CD4-positive, alpha-beta T cell (primary cell): ENCODE data around the gene PRDM16. TPM values are rescaled to one million over a fixed set of nuclear protein-coding genes. Genes with fewer than 3 reads are reported as not detected.

ENCODE experiments used
- ATAC-seq: fragments of 200-7000 bp; cut with Tn5 transposase; one replicate; pipeline ENCODE4 v1.10.0; 2022; ENCODE audit warnings: mild to moderate bottlenecking; ENCODE audit not compliant: poor library complexity
- CTCF ChIA-PET: fragments of 350-600 bp; sonication (Branson Sonifier 250); formaldehyde crosslinking; loops from one replicate; lab custom pipeline; 2021; ENCODE audit warnings: antibody characterized with exemption, inconsistent platforms; lab: Charles Lee
- POLR2A ChIA-PET: fragments of 350-600 bp; sonication (Branson Sonifier 250); formaldehyde crosslinking; loops from one replicate; lab custom pipeline; 2021; ENCODE audit warnings: antibody characterized with exemption, inconsistent platforms; lab: Charles Lee
- DNase-seq, 14 experiments: peaks; one replicate each; pipeline ENCODE4 v3.0.0-alpha.2; 2013 to 2020; ENCODE audit warnings: mixed read lengths in 2 of 14
- H3K27ac ChIP-seq, 2 donors: one replicate each; pipeline versions ENCODE4 v1.5.1 to v1.7.0; 2013; ENCODE audit warnings: low read length in 2 of 2, low read depth in 1 of 2, mild to moderate bottlenecking in 1 of 2
- H3K27me3 ChIP-seq, 2 experiments: 1 replicate in 1 of 2; 2 replicates in 1 of 2; pipeline versions ENCODE4 v1.6.1 to v1.7.0; 2013; ENCODE audit warnings: low read length in 2 of 2, control low read depth in 1 of 2, mild to moderate bottlenecking in 1 of 2, moderate library complexity in 1 of 2; ENCODE audit not compliant: insufficient read depth in 2 of 2, control insufficient read depth in 1 of 2
- H3K36me3 ChIP-seq: one replicate; pipeline ENCODE4 v1.6.1; 2013; ENCODE audit warnings: low read length, control low read depth; ENCODE audit not compliant: insufficient read depth
- H3K4me1 ChIP-seq: one replicate; pipeline ENCODE4 v1.6.1; 2013; ENCODE audit warnings: low read length, control low read depth; ENCODE audit not compliant: insufficient read depth
- H3K4me3 ChIP-seq: one replicate; pipeline ENCODE4 v1.5.1; 2013; ENCODE audit warnings: mild to moderate bottlenecking, low read length, moderate library complexity
- H3K9me3 ChIP-seq, 2 experiments: 1 replicate in 1 of 2; 2 replicates in 1 of 2; pipeline versions ENCODE4 v1.6.1 to v1.7.0; 2013; ENCODE audit warnings: low read length in 2 of 2, mild to moderate bottlenecking in 2 of 2, control low read depth in 1 of 2, moderate library complexity in 1 of 2; ENCODE audit not compliant: control insufficient read depth in 1 of 2, insufficient read depth in 1 of 2
- H3K27ac Mint-ChIP-seq: one replicate; pipeline ENCODE4 v1.8.0; 2020; ENCODE audit warnings: mixed read lengths
- H3K27me3 Mint-ChIP-seq: one replicate; pipeline ENCODE4 v1.8.0; 2021; ENCODE audit warnings: mixed read lengths
- H3K36me3 Mint-ChIP-seq: one replicate; pipeline ENCODE4 v1.8.0; 2021; ENCODE audit warnings: low read depth, mixed read lengths
- H3K4me1 Mint-ChIP-seq: one replicate; pipeline ENCODE4 v1.8.0; 2021; ENCODE audit warnings: low read depth, mixed read lengths
- H3K4me3 Mint-ChIP-seq: one replicate; pipeline ENCODE4 v1.8.0; 2020; ENCODE audit warnings: mild to moderate bottlenecking, mixed read lengths
- H3K9me3 Mint-ChIP-seq: one replicate; pipeline ENCODE4 v1.8.0; 2020; ENCODE audit warnings: mixed read lengths
- CTCF ChIP-seq: fragments of 200-600 bp; IDR thresholded peaks from one replicate; pipeline ENCODE4 v1.8.0; 2022; ENCODE audit warnings: antibody characterized with exemption, mild to moderate bottlenecking
- intact Hi-C, 2 experiments: fragments of 100-400 bp; cut with DNase I in 1 of 2; cut with micrococcal nuclease in 1 of 2; formaldehyde crosslinking; loops; one replicate each; pipeline versions ENCODE4 v1.15.1 to v1.9.0; 2023 to 2025; cut with DNase I, micrococcal nuclease
- total RNA-seq, 174 experiments: library from RNA in 2 of 174; stranded (reverse) in 2 of 174; gene quantifications; one replicate each; pipeline ENCODE4 v1.2.3 and lab custom pipeline; 2021 to 2026

Gene PRDM16
- total RNA-seq, 2 experiments from 2014 or later = not detected

DNA sequence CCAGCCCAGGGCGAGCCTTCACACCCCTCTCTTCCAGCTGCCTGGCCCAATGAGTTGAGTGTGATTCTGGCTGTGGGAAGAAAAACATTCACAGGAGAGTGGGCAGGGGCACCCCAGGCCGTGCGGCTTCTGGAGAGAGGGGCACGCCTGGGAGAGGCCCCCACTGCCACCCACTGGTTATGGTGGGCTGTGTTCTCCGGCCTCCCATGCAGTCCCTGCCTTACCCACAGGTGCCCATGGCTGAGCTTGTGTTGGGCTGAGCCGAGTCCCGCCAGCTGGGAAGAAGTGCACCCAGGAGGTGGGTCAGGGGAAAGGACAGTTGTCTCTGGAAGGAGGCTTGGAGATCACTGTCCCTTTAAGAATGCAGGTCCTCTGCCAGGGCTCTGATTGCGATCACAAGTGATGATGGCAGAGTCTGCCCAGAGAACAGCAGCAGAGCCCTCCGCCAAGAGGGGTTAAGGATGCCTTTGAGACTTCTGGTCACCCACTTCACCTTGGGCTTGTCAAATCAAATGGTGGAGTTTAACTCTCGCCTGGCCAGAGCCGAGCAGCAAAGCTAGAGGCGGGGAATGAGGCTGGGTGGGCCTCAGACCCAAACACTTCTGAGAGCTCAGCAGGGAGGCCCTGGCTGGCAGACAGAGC, 260.8 kb downstream of the PRDM16 start:
- Mint-ChIP-seq H3K27ac (no peak overlapping the region), H3K4me1 (no peaks in the 10 kb centered on the region), H3K27me3 (peaks cover 12% of the 10 kb centered on the region), H3K9me3 (no peaks in the 10 kb centered on the region), H3K4me3 (no peak overlapping the region), H3K36me3 (no peaks in the 10 kb centered on the region)
- Histone ChIP-seq H3K27me3 (no peaks in the 10 kb centered on the region), H3K36me3 (no peaks in the 10 kb centered on the region), H3K27ac (no peak overlapping the region), H3K4me3 (no peak overlapping the region), H3K9me3 (peaks cover 0 to 11% of the 10 kb centered on the region in 2 experiments), H3K4me1 (no peaks in the 10 kb centered on the region)
- ATAC-seq (no peak), DNase-seq (no peak)
- POLR2A ChIA-PET = no interaction called here
- TF ChIP-seq CTCF = no peak
- CTCF ChIA-PET = no interaction called here
- intact Hi-C loops = no loop called here

DNA sequence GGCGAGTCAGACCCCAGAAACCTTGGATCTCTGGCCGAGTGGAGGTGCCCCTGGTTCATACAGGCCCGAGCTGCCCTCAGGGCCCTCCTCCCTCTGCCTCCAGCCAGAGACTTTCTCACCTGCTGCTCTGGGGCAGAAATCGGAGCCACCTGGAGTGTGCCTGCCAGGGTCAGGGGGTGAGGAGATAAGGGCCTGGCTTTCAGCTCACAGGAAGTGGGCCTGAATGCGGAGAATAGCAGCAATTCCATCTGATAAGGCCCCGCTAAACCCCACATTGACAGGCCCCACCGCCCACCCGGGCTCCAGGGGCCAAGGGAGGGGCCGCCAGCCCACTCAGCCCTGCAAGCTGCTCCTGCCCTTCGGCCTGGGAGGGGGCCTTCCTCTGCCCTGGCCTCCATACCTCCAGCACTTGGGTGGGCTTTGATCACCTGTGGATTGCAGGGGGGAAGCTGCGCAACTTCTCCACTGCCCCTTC, 261.8 kb downstream of the PRDM16 start:
- no peaks in the 10 kb centered on the region for H3K4me1 Mint-ChIP-seq
- H3K27ac Mint-ChIP-seq = no peak overlapping the region
- no peaks in the 10 kb centered on the region for H3K36me3 ChIP-seq
- H3K27me3 ChIP-seq = no peaks in the 10 kb centered on the region
- DNase-seq (no peak), ATAC-seq (no peak)
- no peaks in the 10 kb centered on the region for H3K4me1 ChIP-seq
- TF ChIP-seq CTCF = no peak
- no peak overlapping the region for H3K4me3 ChIP-seq
- peaks cover 12% of the 10 kb centered on the region for H3K27me3 Mint-ChIP-seq
- H3K9me3 Mint-ChIP-seq = no peaks in the 10 kb centered on the region
- H3K9me3 ChIP-seq = peaks cover 0 to 16% of the 10 kb centered on the region in 2 experiments
- POLR2A ChIA-PET = no interaction called here
- H3K4me3 Mint-ChIP-seq = no peak overlapping the region
- CTCF ChIA-PET = no interaction called here
- H3K27ac ChIP-seq = no peak overlapping the region
- H3K36me3 Mint-ChIP-seq = no peaks in the 10 kb centered on the region
- intact Hi-C loops = no loop called here

GRCh38 chr1:3331564-3331963, 262.6 kb downstream of the PRDM16 start:
- Histone ChIP-seq H3K27me3 (no peaks in the 10 kb centered on the region), H3K36me3 (no peaks in the 10 kb centered on the region), H3K4me3 (no peak overlapping the region), H3K9me3 (peaks cover 0 to 18% of the 10 kb centered on the region in 2 experiments), H3K4me1 (no peaks in the 10 kb centered on the region), H3K27ac (no peak overlapping the region)
- POLR2A ChIA-PET = no interaction called here
- H3K4me3 Mint-ChIP-seq = no peak overlapping the region
- peaks cover 6% of the 10 kb centered on the region for H3K27me3 Mint-ChIP-seq
- intact Hi-C loops = no loop called here
- no peak for TF ChIP-seq CTCF
- no peaks in the 10 kb centered on the region for H3K9me3 Mint-ChIP-seq
- ATAC-seq (no peak), DNase-seq (no peak)
- H3K27ac Mint-ChIP-seq = no peak overlapping the region
- CTCF ChIA-PET = no interaction called here
- no peaks in the 10 kb centered on the region for H3K4me1 Mint-ChIP-seq
- no peaks in the 10 kb centered on the region for H3K36me3 Mint-ChIP-seq
